Muscle of back (tissue), 11 donors: ENCODE measurements around the gene CLMN. TPM values are rescaled to one million over a fixed set of nuclear protein-coding genes. Genes with fewer than 3 reads are reported as not detected.
A peak's percentile ranks its signal among the peaks of the same experiment; 100 is the strongest.

Source experiments
- DNase-seq, 3 donors: peaks; one replicate each; pipeline versions ENCODE4 v3.0.0 to v3.0.0-alpha.2; 2013
- polyA plus RNA-seq, 10 donors: library from polyadenylated mRNA; unstranded; fragments of 120-200 nt; gene quantifications; one replicate each; pipeline ENCODE4 v1.2.1, GENCODE V29; 2013; ENCODE audit not compliant: insufficient read length in 10 of 10

Gene CLMN
- polyA plus RNA-seq, 10 donors: 1.6 to 4.6 (median 3.0) TPM

- no peak for DNase-seq
Observed at GRCh38 chr14:95242870-95243269, 76.8 kb downstream of the CLMN start.

- DNase-seq: no peak
Observed at GRCh38 chr14:95240859-95241813, 78.6 kb downstream of the CLMN start.

- no peak for DNase-seq
Observed at GRCh38 chr14:95238487-95239298, 81.0 kb downstream of the CLMN start.

GRCh38 chr14:95237958-95238340 is 81.8 kb downstream of the CLMN start:
- DNase-seq: peak in 1 of 3 donors; percentile 70

- peak in 1 of 3 donors; percentile 45 for DNase-seq
Observed at GRCh38 chr14:95237121-95237957, 82.4 kb downstream of the CLMN start.

GRCh38 chr14:95236221-95236620 is 83.5 kb downstream of the CLMN start:
- no peak for DNase-seq

- DNase-seq: no peak
Observed at GRCh38 chr14:95235767-95236166, 83.9 kb downstream of the CLMN start.

- DNase-seq: no peak
Observed at GRCh38 chr14:95235351-95235750, 84.4 kb downstream of the CLMN start.

- no peak for DNase-seq
Observed at GRCh38 chr14:95234426-95234825, 85.3 kb downstream of the CLMN start.

GRCh38 chr14:95233702-95234241 is 85.9 kb downstream of the CLMN start:
- DNase-seq: no peak

- no peak for DNase-seq
Observed at GRCh38 chr14:95232894-95233584, 86.7 kb downstream of the CLMN start.

GRCh38 chr14:95231966-95232633 is 87.6 kb downstream of the CLMN start:
- peak in 1 of 3 donors; percentile 80 for DNase-seq

GRCh38 chr14:95229749-95230148 is 90.0 kb downstream of the CLMN start:
- DNase-seq: no peak

GRCh38 chr14:95228240-95228639 is 91.5 kb downstream of the CLMN start:
- DNase-seq: no peak

- DNase-seq: peak in 1 of 3 donors; percentile 38
Observed at GRCh38 chr14:95227279-95227860, 92.3 kb downstream of the CLMN start.

GRCh38 chr14:95226801-95227200 is 92.9 kb downstream of the CLMN start:
- DNase-seq: no peak

- no peak for DNase-seq
Observed at GRCh38 chr14:95225251-95225887, 94.3 kb downstream of the CLMN start.

GRCh38 chr14:95222870-95223398 is 96.8 kb downstream of the CLMN start:
- peak in 1 of 3 donors; percentile 61 for DNase-seq

GRCh38 chr14:95222151-95222631 is 97.5 kb downstream of the CLMN start:
- DNase-seq: peak; percentile 70 to 92 (median 80)
